ENCODE data around the gene YARS1.

DNA sequence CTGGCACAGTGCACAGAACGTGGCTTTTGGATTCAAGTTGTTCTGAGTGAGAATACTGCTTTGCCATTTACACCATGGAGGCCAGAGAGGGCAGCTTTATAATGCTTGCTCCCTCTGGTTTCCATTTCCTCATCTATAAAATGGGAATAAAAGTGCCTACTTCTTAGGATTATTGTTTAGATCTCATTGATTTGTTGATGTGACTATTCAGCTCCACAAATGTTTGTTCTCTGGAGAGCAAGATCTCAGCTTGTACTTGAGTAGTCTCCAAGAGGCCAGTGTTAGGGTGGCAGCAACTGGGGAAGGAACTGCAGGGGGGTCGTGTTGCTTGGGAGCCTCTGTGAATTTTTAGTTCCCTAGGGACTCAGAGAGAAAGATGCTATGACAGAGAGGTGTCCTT, 55.2 kb downstream of the YARS1 start:
- TF ChIP-seq, protein P1, sequence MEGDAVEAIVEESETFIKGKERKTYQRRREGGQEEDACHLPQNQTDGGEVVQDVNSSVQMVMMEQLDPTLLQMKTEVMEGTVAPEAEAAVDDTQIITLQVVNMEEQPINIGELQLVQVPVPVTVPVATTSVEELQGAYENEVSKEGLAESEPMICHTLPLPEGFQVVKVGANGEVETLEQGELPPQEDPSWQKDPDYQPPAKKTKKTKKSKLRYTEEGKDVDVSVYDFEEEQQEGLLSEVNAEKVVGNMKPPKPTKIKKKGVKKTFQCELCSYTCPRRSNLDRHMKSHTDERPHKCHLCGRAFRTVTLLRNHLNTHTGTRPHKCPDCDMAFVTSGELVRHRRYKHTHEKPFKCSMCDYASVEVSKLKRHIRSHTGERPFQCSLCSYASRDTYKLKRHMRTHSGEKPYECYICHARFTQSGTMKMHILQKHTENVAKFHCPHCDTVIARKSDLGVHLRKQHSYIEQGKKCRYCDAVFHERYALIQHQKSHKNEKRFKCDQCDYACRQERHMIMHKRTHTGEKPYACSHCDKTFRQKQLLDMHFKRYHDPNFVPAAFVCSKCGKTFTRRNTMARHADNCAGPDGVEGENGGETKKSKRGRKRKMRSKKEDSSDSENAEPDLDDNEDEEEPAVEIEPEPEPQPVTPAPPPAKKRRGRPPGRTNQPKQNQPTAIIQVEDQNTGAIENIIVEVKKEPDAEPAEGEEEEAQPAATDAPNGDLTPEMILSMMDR (IDR thresholded peaks at IDR 0.05): no peak
- no peak for TF ChIP-seq POLR2AphosphoS5 (IDR thresholded peaks at IDR 0.05; ENCODE audit: low read depth, low read length)
